ENCODE results near the gene PICALM. TPM values are rescaled to one million over a fixed set of nuclear protein-coding genes. Genes with fewer than 3 reads are reported as not detected.

Gene PICALM
- total RNA-seq, 2 donors from 2014 or later: 166 to 286 TPM

- H3K27ac ChIP-seq: peak overlapping the region; percentile 96
- H3K27me3 ChIP-seq: no peaks in the 10 kb centered on the region
- H3K36me3 ChIP-seq: no peaks in the 10 kb centered on the region
- no peaks in the 10 kb centered on the region for H3K9me3 ChIP-seq
- peak overlapping the region; percentile 76 to 95 for H3K4me3 ChIP-seq
- H3K4me1 ChIP-seq: peaks cover 0 to 51% of the 10 kb centered on the region in 2 donors
- TF ChIP-seq CTCF (IDR thresholded peaks at IDR 0.05): no peak
- DNase-seq (ENCODE audit: low spot score): no peak
Observed at GRCh38 chr11:86067851-86068137, 1.1 kb downstream of the PICALM start.

GRCh38 chr11:86067009-86067850 is 1.7 kb downstream of the PICALM start:
- Histone ChIP-seq H3K4me1 (peaks cover 0 to 57% of the 10 kb centered on the region in 2 donors), H3K4me3 (peak overlapping the region; percentile 76 to 95), H3K27me3 (no peaks in the 10 kb centered on the region), H3K9me3 (no peaks in the 10 kb centered on the region), H3K27ac (peak overlapping the region; percentile 96), H3K36me3 (no peaks in the 10 kb centered on the region)
- peak in 1 of 2 donors; percentile 14 for TF ChIP-seq CTCF (IDR thresholded peaks at IDR 0.05)
- DNase-seq (ENCODE audit: low spot score): no peak

DNA sequence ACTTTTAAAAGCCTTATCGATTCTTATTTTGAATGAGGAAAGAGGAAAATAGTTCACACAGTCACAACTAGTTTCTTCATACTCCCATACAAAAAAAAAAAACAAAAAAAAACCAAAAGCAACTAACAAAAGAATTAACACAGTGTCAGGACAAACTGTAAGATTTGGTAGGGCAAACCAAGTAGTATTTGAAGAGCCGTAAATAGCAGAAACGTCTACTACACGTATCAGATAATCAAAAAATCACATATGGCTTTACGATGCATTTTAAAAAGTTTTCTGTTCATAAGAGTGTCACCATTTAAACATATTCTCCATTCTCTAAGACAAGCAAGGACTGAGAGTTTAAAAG is 2.3 kb downstream of the PICALM start:
- Histone ChIP-seq H3K4me3 (peak overlapping the region; percentile 76 to 95), H3K27ac (peak overlapping the region; percentile 96), H3K9me3 (no peaks in the 10 kb centered on the region), H3K36me3 (no peaks in the 10 kb centered on the region), H3K27me3 (no peaks in the 10 kb centered on the region), H3K4me1 (peaks cover 0 to 63% of the 10 kb centered on the region in 2 donors)
- no peak for TF ChIP-seq CTCF (IDR thresholded peaks at IDR 0.05)
- DNase-seq (ENCODE audit: low spot score): no peak

- H3K4me1 ChIP-seq: peaks cover 0 to 67% of the 10 kb centered on the region in 2 donors
- no peaks in the 10 kb centered on the region for H3K36me3 ChIP-seq
- H3K27me3 ChIP-seq: no peaks in the 10 kb centered on the region
- H3K27ac ChIP-seq: peak overlapping the region; percentile 96
- H3K4me3 ChIP-seq: peak overlapping the region; percentile 76 to 95
- no peak for TF ChIP-seq CTCF (IDR thresholded peaks at IDR 0.05)
- H3K9me3 ChIP-seq: no peaks in the 10 kb centered on the region
- DNase-seq (ENCODE audit: low spot score): no peak
Observed at GRCh38 chr11:86066033-86066432, 2.9 kb downstream of the PICALM start.

GRCh38 chr11:86064220-86064803 is 4.6 kb downstream of the PICALM start:
- H3K4me1 ChIP-seq: peaks cover 0 to 65% of the 10 kb centered on the region in 2 donors
- H3K27ac ChIP-seq: peak overlapping the region; percentile 96
- no peak for TF ChIP-seq CTCF (IDR thresholded peaks at IDR 0.05)
- H3K27me3 ChIP-seq: no peaks in the 10 kb centered on the region
- H3K4me3 ChIP-seq: peak overlapping the region; percentile 16 to 95
- DNase-seq (ENCODE audit: low spot score): no peak
- no peaks in the 10 kb centered on the region for H3K36me3 ChIP-seq
- no peaks in the 10 kb centered on the region for H3K9me3 ChIP-seq

Data from right atrium auricular region (tissue), 2 donors.